H1 (cell line): ENCODE measurements around the gene SHMT2. TPM values are rescaled to one million over a fixed set of nuclear protein-coding genes. Genes with fewer than 3 reads are reported as not detected.

Experiments
- CTCF ChIA-PET: fragments of 300-600 bp; sonication (Branson Sonifier 250); formaldehyde crosslinking; loops from one replicate; lab custom pipeline; 2021; ENCODE audit not compliant: partially characterized antibody; lab: Charles Lee
- POLR2A ChIA-PET: fragments of 300-600 bp; sonication (Branson Sonifier 250); formaldehyde crosslinking; loops from one replicate; lab custom pipeline; 2021; ENCODE audit warnings: inconsistent platforms; ENCODE audit not compliant: partially characterized antibody; lab: Charles Lee
- DNase-seq, 2 experiments: peaks; one replicate each; pipeline versions ENCODE4 v3.0.0 to v3.0.0-alpha.2; 2010 to 2022; ENCODE audit warnings: low spot score in 2 of 2, low read depth in 1 of 2, mixed read lengths in 1 of 2
- FAIRE-seq: peaks from 2 replicates; lab custom pipeline; 2011; peaks lifted over from hg19 to GRCh38; lab: Jason Lieb, UNC
- H2AFZ ChIP-seq: 2 replicates; pipeline ENCODE4 v1.8.1; 2012; ENCODE audit warnings: low read length, inconsistent platforms
- H2AK5ac ChIP-seq: 2 replicates; pipeline ENCODE4 v1.6.1; 2013; ENCODE audit warnings: low read depth, low read length
- H2BK120ac ChIP-seq: replicated peaks from 2 replicates; pipeline ENCODE3; 2013; ENCODE audit warnings: low read depth, low read length, inconsistent platforms
- H2BK12ac ChIP-seq: 2 replicates; pipeline ENCODE4 v1.6.1; 2013; ENCODE audit warnings: low read depth, low read length
- H2BK15ac ChIP-seq: 2 replicates; pipeline ENCODE4 v1.6.1; 2013; ENCODE audit warnings: low read length
- H2BK20ac ChIP-seq: 2 replicates; pipeline ENCODE4 v1.6.1; 2013; ENCODE audit warnings: low read length
- H2BK5ac ChIP-seq: 2 replicates; pipeline ENCODE4 v1.6.1; 2013; ENCODE audit warnings: low read depth, low read length
- H3K14ac ChIP-seq: 2 replicates; pipeline ENCODE4 v1.6.1; 2013; ENCODE audit warnings: inconsistent platforms; ENCODE audit not compliant: insufficient read length
- H3K18ac ChIP-seq: 2 replicates; pipeline ENCODE4 v1.6.1; 2013; ENCODE audit warnings: low read length; ENCODE audit errors: extremely low read depth
- H3K23ac ChIP-seq: 2 replicates; pipeline ENCODE4 v1.6.1; 2013; ENCODE audit warnings: inconsistent platforms; ENCODE audit not compliant: insufficient read length
- H3K23me2 ChIP-seq: 2 replicates; pipeline ENCODE4 v1.6.1; 2013; ENCODE audit warnings: low read depth, low read length
- H3K27ac ChIP-seq: 2 replicates; pipeline ENCODE4 v1.6.1; 2011; ENCODE audit warnings: low read depth, low read length, inconsistent platforms
- H3K27me3 ChIP-seq, 4 experiments: replicated peaks in 1 of 4; 1 replicate in 1 of 4; 2 replicates in 3 of 4; pipeline versions ENCODE4 v1.6.1 to v1.8.1; 2011 to 2013; ENCODE audit warnings: low read length in 3 of 4, mild to moderate bottlenecking in 3 of 4, inconsistent platforms in 2 of 4, mixed read lengths in 2 of 4, moderate library complexity in 1 of 4; ENCODE audit not compliant: control insufficient read depth in 3 of 4, insufficient read depth in 3 of 4; ENCODE audit errors: extremely low read depth in 1 of 4
- H3K36me3 ChIP-seq, 4 experiments: 2 replicates each; pipeline versions ENCODE4 v1.6.1 to v1.8.1; 2011 to 2013; ENCODE audit warnings: mild to moderate bottlenecking in 4 of 4, low read length in 3 of 4, moderate library complexity in 2 of 4, control low read depth in 1 of 4, inconsistent platforms in 1 of 4; ENCODE audit not compliant: insufficient read depth in 4 of 4, control insufficient read depth in 2 of 4
- H3K4ac ChIP-seq: replicated peaks from 2 replicates; pipeline ENCODE3; 2013; ENCODE audit warnings: low read length, low read depth, mixed read lengths, inconsistent platforms; ENCODE audit not compliant: insufficient read length
- H3K4me1 ChIP-seq, 4 experiments: replicated peaks in 1 of 4; 1 replicate in 1 of 4; 2 replicates in 3 of 4; pipeline versions ENCODE4 v1.6.1 to v1.8.1; 2011 to 2013; ENCODE audit warnings: low read length in 3 of 4, inconsistent platforms in 2 of 4, mixed read lengths in 1 of 4; ENCODE audit not compliant: insufficient read depth in 4 of 4, control insufficient read depth in 3 of 4
- H3K4me2 ChIP-seq, 2 experiments: 2 replicates each; pipeline versions ENCODE4 v1.6.1 to v1.8.1; 2011 to 2013; ENCODE audit warnings: low read depth in 2 of 2, low read length in 2 of 2, control low read depth in 1 of 2, inconsistent platforms in 1 of 2, mild to moderate bottlenecking in 1 of 2; ENCODE audit not compliant: insufficient read depth in 1 of 2
- H3K4me3 ChIP-seq, 4 experiments: fragments of 200-600, 300-600 bp in 1 of 4; sonication (generic), shearing (Covaris generic), sonication (Bioruptor Twin) in 1 of 4; 2 replicates each; pipeline versions ENCODE4 v1.5.1 to v1.8.1; 2011 to 2016; ENCODE audit warnings: low read length in 4 of 4, low read depth in 3 of 4, control low read depth in 2 of 4, inconsistent platforms in 2 of 4, mild to moderate bottlenecking in 2 of 4, mixed read lengths in 1 of 4, moderate library complexity in 1 of 4; ENCODE audit not compliant: insufficient read depth in 2 of 4; ENCODE audit errors: extremely low read depth in 1 of 4
- H3K56ac ChIP-seq: replicated peaks from 2 replicates; pipeline ENCODE3; 2013; ENCODE audit warnings: low read depth, mild to moderate bottlenecking, mixed read lengths, low read length, inconsistent platforms; ENCODE audit not compliant: insufficient read length
- H3K79me1 ChIP-seq: 2 replicates; pipeline ENCODE4 v1.6.1; 2013; ENCODE audit warnings: low read depth, low read length, control low read depth
- H3K79me2 ChIP-seq, 2 experiments: 2 replicates each; pipeline versions ENCODE4 v1.6.1 to v1.8.1; 2012 to 2013; ENCODE audit warnings: low read length in 2 of 2, mild to moderate bottlenecking in 2 of 2, inconsistent platforms in 1 of 2; ENCODE audit not compliant: insufficient read depth in 2 of 2, control insufficient read depth in 1 of 2
- H3K9ac ChIP-seq, 4 experiments: replicated peaks in 1 of 4; 1 replicate in 1 of 4; 2 replicates in 3 of 4; pipeline versions ENCODE4 v1.6.1 to v1.8.1; 2011 to 2013; ENCODE audit warnings: low read depth in 3 of 4, low read length in 3 of 4, control low read depth in 2 of 4, mild to moderate bottlenecking in 2 of 4, moderate library complexity in 2 of 4, inconsistent platforms in 1 of 4; ENCODE audit errors: extremely low read depth in 1 of 4
- H3K9me3 ChIP-seq, 2 experiments: 2 replicates each; pipeline versions ENCODE4 v1.6.1 to v1.8.1; 2012 to 2013; ENCODE audit warnings: mild to moderate bottlenecking in 2 of 2, moderate library complexity in 2 of 2, control low read depth in 1 of 2, inconsistent platforms in 1 of 2, low read depth in 1 of 2, low read length in 1 of 2, mixed read lengths in 1 of 2; ENCODE audit not compliant: insufficient read depth in 2 of 2
- H4K20me1 ChIP-seq, 2 experiments: replicated peaks in 1 of 2; 2 replicates each; pipeline versions ENCODE3 to v1.8.1; 2011 to 2013; ENCODE audit warnings: inconsistent platforms in 2 of 2, low read length in 2 of 2, mild to moderate bottlenecking in 1 of 2; ENCODE audit not compliant: insufficient read depth in 2 of 2, control insufficient read depth in 1 of 2
- H4K5ac ChIP-seq: 2 replicates; pipeline ENCODE4 v1.6.1; 2013; ENCODE audit warnings: low read length, low read depth, mixed read lengths, inconsistent platforms; ENCODE audit not compliant: insufficient read length
- H4K8ac ChIP-seq: 2 replicates; pipeline ENCODE4 v1.8.0; 2013; ENCODE audit warnings: mild to moderate bottlenecking, moderate library complexity, low read length, inconsistent platforms; ENCODE audit not compliant: insufficient read depth; ENCODE audit errors: extremely low read depth
- H4K91ac ChIP-seq: replicated peaks from 2 replicates; pipeline ENCODE3; 2013; ENCODE audit warnings: low read length, mixed read lengths, inconsistent platforms; ENCODE audit not compliant: insufficient read length
- FOSL1 ChIP-seq: IDR thresholded peaks from 2 replicates; pipeline ENCODE4 v1.6.1; 2011; ENCODE audit warnings: mild to moderate bottlenecking, low read depth, low read length, moderate library complexity; ENCODE audit not compliant: insufficient read depth
- GTF2F1 ChIP-seq: IDR thresholded peaks from 2 replicates; pipeline ENCODE4 v1.6.1; 2012; ENCODE audit warnings: low read depth, low read length, improper control_type of control experiment, borderline replicate concordance
- HDAC2 ChIP-seq, 2 experiments: fragments of 300-600 bp in 1 of 2; sonication (generic) in 1 of 2; IDR thresholded peaks; 2 replicates each; pipeline ENCODE4 v1.6.1; 2011 to 2012; ENCODE audit warnings: low read depth in 2 of 2, low read length in 2 of 2, mild to moderate bottlenecking in 2 of 2, moderate library complexity in 2 of 2, borderline replicate concordance in 1 of 2, inconsistent platforms in 1 of 2
- KDM4A ChIP-seq: IDR thresholded peaks from one replicate; pipeline ENCODE4 v1.7.1; 2012; ENCODE audit warnings: low read depth, mild to moderate bottlenecking, moderate library complexity, low read length, inconsistent platforms; ENCODE audit not compliant: severe bottlenecking
- POU5F1 ChIP-seq: IDR thresholded peaks from 2 replicates; pipeline ENCODE4 v1.6.1; 2011; ENCODE audit warnings: low read depth, mild to moderate bottlenecking, low read length, moderate library complexity
- SP2 ChIP-seq: IDR thresholded peaks from 2 replicates; pipeline ENCODE4 v1.6.1; 2012; ENCODE audit warnings: mild to moderate bottlenecking, low read length, inconsistent platforms
- TCF12 ChIP-seq: IDR thresholded peaks from 2 replicates; pipeline ENCODE4 v1.6.1; 2011; ENCODE audit warnings: low read depth, mild to moderate bottlenecking, low read length
- TEAD4 ChIP-seq: IDR thresholded peaks from 2 replicates; pipeline ENCODE4 v1.6.1; 2012; ENCODE audit warnings: low read depth, low read length, inconsistent platforms, mixed read lengths
- WGBS, 2 experiments: shearing (Covaris generic) in 1 of 2; methylation state at CpG; one replicate each; pipeline versions ENCODE4 v1.1.6 to v1.1.7; 2013 to 2015; ENCODE audit warnings: low lambda C conversion rate in 2 of 2, mixed read lengths in 2 of 2, inconsistent platforms in 1 of 2, low coverage in 1 of 2, missing lambda C conversion rate in 1 of 2; ENCODE audit not compliant: insufficient replicate concordance in 2 of 2, insufficient coverage in 1 of 2, insufficient read length in 1 of 2; ENCODE audit errors: extremely low coverage in 1 of 2, missing lambda C conversion rate in 1 of 2; 5-methylcytosine and 5-hydroxymethylcytosine counted together
- polyA plus RNA-seq, 7 experiments: library from polyadenylated mRNA; depleted of rRNA in 3 of 7; stranded (reverse) in 5 of 7; unstranded in 2 of 7; fragments of >200 nt in 5 of 7; fragments of 200-250 nt in 2 of 7; gene quantifications; 1 replicate in 5 of 7; 2 replicates in 1 of 7; 4 replicates in 1 of 7; pipeline versions ENCODE4 v1.2.1 to v1.2.3, GENCODE V29; 2011 to 2013; ENCODE audit warnings: missing spikeins in 2 of 7, mixed read lengths in 2 of 7
- total RNA-seq: library from RNA; stranded (reverse); fragmentation: NEBNext Ultra II Directional; extraction: Animal tissue kit (Norgen Biotek cat#: 25700); gene quantifications from 2 replicates; pipeline ENCODE4 v1.2.1, GENCODE V29; 2021
- TF ChIP-seq, protein P1 (sequence below): IDR thresholded peaks from 2 replicates; pipeline ENCODE4 v1.6.1; 2011; ENCODE audit warnings: low read length, improper control_type of control experiment
- TF ChIP-seq, protein P2 (sequence below): IDR thresholded peaks from 2 replicates; pipeline ENCODE4 v1.6.1; 2012; ENCODE audit warnings: inconsistent platforms

SHMT2 gene
- total and polyA plus RNA-seq, 2 of the 8 experiments (the other 6 are each of a cell fraction or from before 2014, with no cell fraction given), result 274 to 520 TPM

DNA sequence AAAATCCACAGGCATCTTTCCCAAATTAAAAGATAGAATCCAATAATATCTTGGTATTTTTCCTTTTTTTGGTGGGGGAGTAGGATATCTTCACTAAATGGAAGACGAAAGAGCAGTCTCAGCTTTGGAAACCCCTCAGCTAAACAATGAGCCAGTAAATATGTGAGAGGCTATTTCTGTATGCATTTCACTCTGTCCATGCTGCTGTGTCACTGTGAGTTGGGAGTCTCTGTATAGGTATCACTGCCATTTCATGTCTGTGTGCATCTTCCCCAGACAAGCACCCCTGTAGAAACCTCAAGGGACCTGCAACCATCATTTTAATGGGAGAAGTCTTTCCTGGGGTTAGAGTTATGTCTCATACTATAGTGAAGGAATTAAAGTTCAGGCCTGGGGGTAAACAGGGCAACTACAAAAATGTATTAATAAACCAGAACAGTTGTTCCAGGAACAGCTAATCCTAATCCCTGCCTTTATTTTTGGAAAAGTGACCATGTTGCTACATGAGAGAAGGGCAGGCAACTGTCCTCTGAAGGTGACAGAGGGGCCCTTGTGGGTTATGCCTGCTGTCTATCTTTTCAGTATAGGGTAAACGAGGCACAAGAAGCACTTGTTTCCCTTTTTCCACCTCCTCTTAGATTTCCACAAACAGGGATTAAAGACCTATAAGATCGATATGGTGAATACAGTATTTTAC is 32.8 kb downstream of the SHMT2 start:
- Histone ChIP-seq H3K27ac (no peak overlapping the region), H3K4me3 (no peak overlapping the region), H2BK120ac (no peak overlapping the region), H3K27me3 (no peaks in the 10 kb centered on the region), H3K9me3 (no peaks in the 10 kb centered on the region), H3K23ac (no peak overlapping the region), H3K9ac (no peak overlapping the region), H3K36me3 (peaks cover 2 to 17% (median 6%) of the 10 kb centered on the region in 4 experiments; a peak in 6 of 8 replicates), H3K4me1 (peaks cover 0 to 7% (median 3%) of the 10 kb centered on the region in 4 experiments; a peak in 5 of 7 replicates), H4K91ac (no peak overlapping the region), H2BK5ac (no peak overlapping the region), H2BK15ac (no peak overlapping the region), H3K23me2 (no peaks in the 10 kb centered on the region), H2BK20ac (no peak overlapping the region), H2AFZ (no peak overlapping the region), H2BK12ac (no peak overlapping the region), H4K20me1 (peaks cover 0 to 2% of the 10 kb centered on the region in 2 experiments), H3K4ac (no peak overlapping the region), H2AK5ac (no peak overlapping the region), H4K8ac (no peak overlapping the region), H3K14ac (no peak overlapping the region), H3K56ac (no peak overlapping the region), H3K18ac (no peak overlapping the region), H3K79me1 (no peaks in the 10 kb centered on the region; the same call in 1 of the 2 replicates), H4K5ac (no peak overlapping the region), H3K4me2 (no peak overlapping the region), H3K79me2 (no peaks in the 10 kb centered on the region)
- 81% methylated on average over 3 of the region's 3 CpGs; no CpG with 5 or more reads in 1 of the 2 experiments for WGBS, 2 experiments
- DNase-seq, result no peak
- ChIA-PET CTCF (interaction anchor here (0.6 to 7.9 kb wide), 22 partner anchors 9 to 212 kb away, joined by 3 to 74 read pairs (median 7); partner anchors contain the start of genes INHBE and STAC3), POLR2A (interaction anchor here (1.0 to 4.8 kb wide), 5 partner anchors 13 to 192 kb away, joined by 3 to 28 read pairs (median 5); partner anchors contain the start of genes INHBE, LRP1 and SHMT2)
- FAIRE-seq, result no peak
- TF ChIP-seq SP2 (no peak), GTF2F1 (no peak), FOSL1 (no peak), POU5F1 (no peak), TEAD4 (no peak), HDAC2 (IDR thresholded peaks at IDR 0.05; ENCODE audit: borderline replicate concordance in 1 of 2, low read depth in 2 of 2, low read length in 2 of 2) (no peak), TCF12 (no peak), KDM4A (no peak)
- TF ChIP-seq, protein P1, sequence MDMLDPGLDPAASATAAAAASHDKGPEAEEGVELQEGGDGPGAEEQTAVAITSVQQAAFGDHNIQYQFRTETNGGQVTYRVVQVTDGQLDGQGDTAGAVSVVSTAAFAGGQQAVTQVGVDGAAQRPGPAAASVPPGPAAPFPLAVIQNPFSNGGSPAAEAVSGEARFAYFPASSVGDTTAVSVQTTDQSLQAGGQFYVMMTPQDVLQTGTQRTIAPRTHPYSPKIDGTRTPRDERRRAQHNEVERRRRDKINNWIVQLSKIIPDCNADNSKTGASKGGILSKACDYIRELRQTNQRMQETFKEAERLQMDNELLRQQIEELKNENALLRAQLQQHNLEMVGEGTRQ, result no peak
- TF ChIP-seq, protein P2, sequence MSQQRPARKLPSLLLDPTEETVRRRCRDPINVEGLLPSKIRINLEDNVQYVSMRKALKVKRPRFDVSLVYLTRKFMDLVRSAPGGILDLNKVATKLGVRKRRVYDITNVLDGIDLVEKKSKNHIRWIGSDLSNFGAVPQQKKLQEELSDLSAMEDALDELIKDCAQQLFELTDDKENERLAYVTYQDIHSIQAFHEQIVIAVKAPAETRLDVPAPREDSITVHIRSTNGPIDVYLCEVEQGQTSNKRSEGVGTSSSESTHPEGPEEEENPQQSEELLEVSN, result no peak
